GM19372 (cell line): ENCODE measurements around the gene S100A13.

Experiments
- ATAC-seq: cut with Tn5 transposase; IDR thresholded peaks from one replicate; pipeline ENCODE4 v1.9.1; 2021; ENCODE audit warnings: mild to moderate bottlenecking, low read depth, moderate library complexity; ENCODE audit not compliant: unreplicated experiment

The S100A13 gene

GRCh38 chr1:153628638-153629342 lies 1.5 kb upstream of the S100A13 start:
- no peak for ATAC-seq

GRCh38 chr1:153627715-153628626 lies 666 bp upstream of the S100A13 start, which contains the start of gene S100A1:
TSS of gene S100A1 (plus strand) at chr1:153628434. CDS start at chr1:153630522, 2,088 bp downstream.
- no peak for ATAC-seq

- no peak for ATAC-seq
Observed at GRCh38 chr1:153626477-153626903, 815 bp downstream of the S100A13 start.

GRCh38 chr1:153624965-153625611 lies 2.2 kb downstream of the S100A13 start:
- ATAC-seq, result no peak

- ATAC-seq, result no peak
Observed at GRCh38 chr1:153623101-153623500, 4.2 kb downstream of the S100A13 start.

GRCh38 chr1:153619171-153619570 lies 8.1 kb downstream of the S100A13 start:
- no peak for ATAC-seq

GRCh38 chr1:153617663-153618062 lies 9.6 kb downstream of the S100A13 start:
- no peak for ATAC-seq

GRCh38 chr1:153616917-153617311 lies 10.4 kb downstream of the S100A13 start:
- no peak for ATAC-seq

GRCh38 chr1:153616144-153616916 lies 11.0 kb downstream of the S100A13 start, which contains the start of gene S100A14:
TSS of gene S100A14 (minus strand) at chr1:153616325. CDS start at chr1:153615858, 467 bp downstream.
- no peak for ATAC-seq

GRCh38 chr1:153615406-153615805 lies 11.9 kb downstream of the S100A13 start:
- no peak for ATAC-seq

- no peak for ATAC-seq
Observed at GRCh38 chr1:153614906-153615305, 12.4 kb downstream of the S100A13 start.

GRCh38 chr1:153614189-153614900 lies 13.0 kb downstream of the S100A13 start:
- ATAC-seq, result no peak

- no peak for ATAC-seq
Observed at GRCh38 chr1:153613406-153613805, 13.9 kb downstream of the S100A13 start.

- no peak for ATAC-seq
Observed at GRCh38 chr1:153612755-153613331, 14.5 kb downstream of the S100A13 start, which contains the start of gene S100A16. TSS of gene S100A16 (minus strand) at chr1:153613137. CDS start at chr1:153608151, 4,986 bp downstream.

GRCh38 chr1:153612111-153612754 lies 15.1 kb downstream of the S100A13 start:
- ATAC-seq, result no peak

GRCh38 chr1:153611356-153611755 lies 15.9 kb downstream of the S100A13 start:
- no peak for ATAC-seq

GRCh38 chr1:153610811-153611301 lies 16.4 kb downstream of the S100A13 start:
- no peak for ATAC-seq

GRCh38 chr1:153610334-153610733 lies 17.0 kb downstream of the S100A13 start:
- no peak for ATAC-seq
